HG03432 (cell line): ENCODE results near the gene SULT1A1.
"Not testable (repeated sequence)": the region's sequence is repeated elsewhere in the genome, so short reads cannot be mapped to it uniquely, and the experiment has no call there.

ENCODE experiments used
- ATAC-seq: cut with Tn5 transposase; IDR thresholded peaks from one replicate; pipeline ENCODE4 v1.9.1; 2021; ENCODE audit warnings: mild to moderate bottlenecking, moderate library complexity; ENCODE audit not compliant: unreplicated experiment

SULT1A1 gene

DNA sequence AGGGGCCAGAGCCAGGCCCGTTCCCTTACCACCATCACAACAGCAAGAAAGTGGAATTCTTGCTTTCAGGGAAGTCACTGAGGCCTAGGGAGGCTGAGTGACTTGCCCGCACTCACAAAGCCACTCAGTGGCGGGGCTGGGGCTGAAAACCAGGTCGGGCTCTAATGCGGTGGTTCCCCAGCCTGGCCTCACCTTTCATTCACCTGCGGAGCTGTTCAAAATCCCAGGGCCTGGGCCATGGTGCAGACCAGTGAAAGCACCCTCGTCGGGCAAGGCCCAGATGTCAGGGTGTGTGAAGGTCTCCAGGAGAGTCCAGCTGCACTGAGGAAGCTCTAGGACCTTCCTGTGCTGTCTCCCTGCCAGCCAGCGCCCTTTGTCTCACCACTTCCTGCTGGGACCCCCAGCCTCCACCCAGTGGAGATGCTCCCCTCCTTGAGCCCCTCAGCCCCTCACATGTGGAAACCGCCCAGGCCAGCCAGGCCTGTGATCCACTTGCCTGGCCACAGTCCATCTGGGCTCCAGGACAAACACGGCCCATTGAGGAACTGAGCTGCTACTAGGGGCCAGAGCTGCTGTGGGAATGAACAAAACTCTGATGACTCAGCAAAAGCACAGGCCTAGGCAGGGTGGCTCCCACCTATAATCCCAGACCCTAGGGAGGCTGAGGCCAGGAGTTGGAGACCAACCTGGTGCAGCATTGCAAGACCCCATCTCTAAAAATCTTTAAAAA is 812 bp downstream of the SULT1A1 start:
- not testable (repeated sequence) for ATAC-seq

DNA sequence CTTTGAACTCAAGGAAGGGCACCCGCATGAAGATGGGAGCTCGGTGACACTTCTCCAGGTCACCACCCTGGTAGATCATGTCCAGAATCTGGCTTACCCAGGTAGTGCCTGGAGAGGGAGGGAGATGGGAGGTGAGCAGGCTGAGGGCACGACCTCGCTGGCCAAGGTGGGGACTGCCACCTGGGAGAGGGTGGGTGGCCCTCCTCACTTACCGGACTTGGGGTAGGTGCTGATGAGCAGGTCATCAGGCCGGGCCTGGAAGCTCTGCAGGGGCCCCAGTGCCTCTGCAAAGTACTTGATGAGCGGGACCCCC is 1.4 kb downstream of the SULT1A1 start:
- ATAC-seq = not testable (repeated sequence)

DNA sequence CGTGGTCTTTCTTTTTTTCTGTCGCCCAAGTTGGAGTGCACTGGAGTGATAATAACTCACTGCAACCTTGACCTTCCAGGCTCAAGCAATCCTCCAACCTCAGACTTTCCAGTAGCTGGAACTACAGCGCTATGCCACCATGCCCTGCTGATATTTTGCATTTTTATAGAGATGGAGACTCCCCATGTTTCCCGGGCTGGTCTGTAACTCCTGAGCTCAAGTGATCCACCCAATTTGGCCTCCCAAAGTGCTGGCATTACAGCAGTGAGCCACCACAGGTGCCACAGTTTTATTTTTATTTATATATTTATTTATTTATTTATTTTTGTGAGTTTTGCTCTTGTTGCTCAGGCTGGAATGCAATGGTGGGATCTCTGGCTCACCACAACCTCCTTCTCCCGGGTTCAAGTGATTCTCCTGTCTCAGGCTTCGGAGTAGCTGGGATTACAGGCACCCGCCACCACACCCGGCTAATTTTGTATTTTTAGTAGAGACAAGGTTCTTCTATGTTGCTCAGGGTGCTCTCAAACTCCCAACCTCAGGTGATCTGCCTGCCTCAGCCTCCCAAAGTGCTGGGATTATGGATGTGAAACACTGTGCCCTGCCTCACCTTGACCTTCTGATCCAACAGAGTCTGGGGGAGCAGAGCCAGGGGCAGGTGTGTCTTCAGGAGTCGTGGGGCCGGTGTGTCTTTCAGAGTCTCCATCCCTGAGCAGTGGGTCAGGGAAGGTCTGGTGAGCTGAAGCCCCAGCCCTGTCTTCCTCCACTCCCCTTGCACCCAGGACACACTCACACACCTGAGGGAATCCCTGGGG is 2.0 kb downstream of the SULT1A1 start:
- ATAC-seq = not testable (repeated sequence)

DNA sequence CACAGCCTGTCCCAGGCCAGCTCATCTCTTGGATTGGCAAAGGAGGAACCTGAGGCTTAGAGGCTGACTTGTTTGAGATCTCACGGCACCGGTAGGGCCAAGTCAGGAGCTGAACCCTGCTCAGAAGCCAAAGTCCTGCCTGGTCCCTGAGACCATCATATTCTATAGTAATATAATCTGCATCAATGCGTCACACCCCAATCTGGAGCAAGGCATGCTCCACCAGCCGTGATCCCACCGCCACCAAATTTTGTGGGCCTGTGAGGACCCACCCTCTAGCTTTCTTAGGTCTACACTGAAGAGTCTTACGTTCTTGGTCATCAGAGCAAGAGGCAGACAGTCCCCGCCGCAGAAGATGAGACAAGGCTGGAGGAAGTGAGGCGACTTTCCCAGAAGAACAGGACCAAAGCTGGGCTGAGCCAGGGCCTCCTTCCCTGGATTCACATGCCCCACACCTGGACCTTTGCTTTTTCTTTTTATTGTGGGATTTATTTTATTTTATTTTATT is 2.7 kb downstream of the SULT1A1 start:
- ATAC-seq = no peak

DNA sequence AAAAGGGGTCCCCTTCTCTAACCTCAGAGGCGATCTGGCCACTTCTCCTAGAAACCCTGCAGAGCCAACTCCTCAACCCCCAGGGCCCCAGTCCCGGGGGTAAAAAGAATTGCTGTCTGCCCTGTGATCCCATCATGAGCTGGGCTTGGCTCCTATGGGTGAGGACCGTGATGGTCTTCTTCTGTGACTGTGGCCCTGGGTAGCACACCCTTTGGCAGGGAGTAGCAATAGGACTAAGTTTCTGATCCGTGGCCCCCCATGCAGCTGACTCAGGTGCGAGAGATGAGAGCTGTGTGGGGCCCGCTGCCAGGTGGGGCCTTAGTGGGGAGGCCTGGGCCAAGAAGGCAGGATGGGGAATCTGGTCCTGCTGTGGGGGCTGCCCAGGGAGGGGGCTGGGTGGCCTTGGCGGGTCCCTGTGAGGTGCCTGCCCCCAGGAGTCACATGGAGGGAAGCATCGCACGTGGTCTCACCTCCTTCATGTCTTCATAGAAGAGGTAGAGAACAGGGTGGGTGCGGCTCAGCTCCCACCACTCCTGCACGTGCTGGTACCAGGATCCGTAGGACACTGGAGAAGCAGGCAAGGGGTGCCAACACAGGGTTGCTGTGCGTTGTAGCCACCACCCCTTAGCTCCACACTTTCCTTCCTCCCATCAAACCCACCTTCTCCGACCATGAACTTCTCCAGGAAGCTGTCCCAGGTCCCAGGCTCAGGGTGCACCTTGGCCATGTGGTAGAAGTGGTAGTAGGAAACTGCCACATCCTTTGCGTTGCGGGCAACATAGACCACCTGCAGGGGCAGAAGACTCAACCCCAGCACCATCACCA is 3.3 kb downstream of the SULT1A1 start:
- no peak for ATAC-seq

DNA sequence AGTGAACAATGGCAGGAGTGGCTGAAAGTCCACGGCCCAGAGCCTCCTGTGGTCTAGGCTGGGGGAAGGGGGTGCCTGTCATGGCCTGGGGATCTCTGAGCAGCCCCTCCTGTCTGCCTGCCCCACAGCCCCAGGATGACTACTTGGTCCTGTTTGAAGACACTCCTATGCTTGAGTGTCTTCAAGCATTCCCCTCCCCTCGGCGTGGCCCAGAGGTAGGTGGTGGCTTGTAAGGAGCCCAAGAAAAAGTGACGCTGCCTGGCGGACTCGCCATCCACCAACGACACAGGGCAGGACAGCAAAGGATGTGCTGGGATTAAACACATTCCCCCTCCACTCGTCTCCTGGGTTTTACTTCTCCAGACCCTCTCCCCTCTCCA is 5.7 kb downstream of the SULT1A1 start:
- no peak for ATAC-seq

DNA sequence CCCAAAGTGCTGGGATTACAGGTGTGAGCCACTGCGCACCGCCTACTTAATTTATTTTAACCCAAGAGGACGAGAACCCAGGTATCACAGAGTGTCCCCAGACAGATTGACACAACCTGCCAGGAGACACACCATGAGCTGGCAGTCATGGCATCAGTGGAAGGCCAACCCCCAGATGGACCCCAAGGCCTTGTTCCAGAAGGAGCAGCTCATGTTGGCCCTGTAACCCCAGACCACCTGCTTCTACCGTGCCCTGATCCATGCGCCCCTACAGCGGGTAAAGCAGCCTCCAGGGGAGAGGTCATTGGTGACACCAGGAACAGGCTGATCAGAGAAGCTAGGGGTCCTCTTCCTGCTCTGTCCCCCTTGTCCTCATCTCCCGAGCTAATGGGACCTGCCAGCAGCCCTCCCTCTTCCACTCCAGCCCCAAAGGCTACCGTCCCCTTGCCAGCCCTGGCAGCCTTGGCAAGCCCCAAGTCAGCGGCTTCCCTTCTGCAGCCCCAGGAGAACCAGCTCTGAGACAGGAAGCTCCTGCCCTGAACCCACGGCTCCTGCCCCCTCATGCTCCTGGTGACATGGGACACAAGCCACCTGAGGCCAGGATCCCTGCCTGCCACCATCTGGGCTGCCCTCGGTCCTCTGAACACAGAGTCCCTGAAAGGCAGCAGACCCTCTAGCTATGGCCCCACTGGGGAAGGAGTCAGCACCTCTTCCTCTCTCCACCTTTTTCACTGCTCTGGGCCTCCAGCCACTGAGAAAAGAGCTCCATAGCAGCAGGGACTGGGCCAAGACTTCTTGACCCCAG is 6.3 kb downstream of the SULT1A1 start:
- ATAC-seq = no peak

DNA sequence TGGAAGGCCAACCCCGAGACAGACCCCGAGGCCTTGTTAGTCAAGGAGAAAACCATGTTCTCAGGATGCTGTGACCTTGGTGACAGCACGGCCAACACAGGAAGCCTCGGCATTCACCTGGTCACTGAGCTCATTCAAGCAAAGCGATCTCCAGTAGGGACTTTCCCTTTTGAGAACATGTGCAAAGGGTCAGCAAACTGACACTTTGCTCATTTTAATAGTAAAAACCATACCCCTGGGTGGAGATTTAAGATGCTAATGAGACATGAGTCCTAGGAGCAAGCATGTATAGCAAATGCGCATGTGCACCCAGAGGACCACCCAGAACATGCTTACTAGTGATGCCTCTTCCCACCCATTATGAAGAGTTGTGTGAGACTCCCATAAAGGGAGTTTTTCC is 7.3 kb downstream of the SULT1A1 start:
- no peak for ATAC-seq

DNA sequence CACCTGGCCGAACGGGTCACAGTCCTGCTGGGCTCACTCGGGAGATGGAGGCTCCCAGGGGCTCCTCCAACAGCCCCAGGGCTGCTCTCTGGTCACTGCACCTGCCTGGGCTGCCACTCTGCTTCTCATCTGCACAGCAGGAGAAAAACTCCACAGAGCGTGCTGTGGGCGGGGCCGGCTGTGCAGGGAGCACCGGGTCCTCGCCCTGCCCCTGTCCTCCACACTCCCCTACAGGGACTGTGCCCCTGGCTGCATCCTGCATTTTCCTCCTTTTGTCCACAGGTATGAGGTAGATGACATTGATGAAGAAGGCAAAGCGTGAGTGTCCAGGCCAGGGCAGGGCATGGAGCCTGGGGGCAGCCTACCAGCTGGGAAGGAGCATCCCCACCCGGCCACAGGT is 7.8 kb downstream of the SULT1A1 start:
- ATAC-seq = not testable (repeated sequence)

DNA sequence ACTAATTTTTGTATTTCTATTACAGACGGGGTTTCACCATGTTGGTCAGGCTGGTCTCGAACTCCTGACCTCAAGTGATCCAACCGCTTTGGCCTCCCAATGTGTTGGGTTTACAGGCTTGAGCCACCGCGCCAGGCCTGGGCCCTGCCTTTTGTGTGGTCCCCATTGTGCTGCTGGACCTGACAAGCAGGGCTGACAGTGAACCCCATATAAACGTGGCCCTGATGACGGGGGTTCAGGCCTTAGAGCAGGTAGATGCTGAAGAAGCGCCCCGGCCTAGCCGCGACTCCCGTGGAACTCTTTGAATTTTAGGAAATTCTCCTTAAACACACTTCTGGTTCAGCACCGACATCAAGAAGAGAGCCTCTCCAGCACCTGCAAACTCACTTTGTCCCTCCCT is 8.3 kb downstream of the SULT1A1 start:
- not testable (repeated sequence) for ATAC-seq

DNA sequence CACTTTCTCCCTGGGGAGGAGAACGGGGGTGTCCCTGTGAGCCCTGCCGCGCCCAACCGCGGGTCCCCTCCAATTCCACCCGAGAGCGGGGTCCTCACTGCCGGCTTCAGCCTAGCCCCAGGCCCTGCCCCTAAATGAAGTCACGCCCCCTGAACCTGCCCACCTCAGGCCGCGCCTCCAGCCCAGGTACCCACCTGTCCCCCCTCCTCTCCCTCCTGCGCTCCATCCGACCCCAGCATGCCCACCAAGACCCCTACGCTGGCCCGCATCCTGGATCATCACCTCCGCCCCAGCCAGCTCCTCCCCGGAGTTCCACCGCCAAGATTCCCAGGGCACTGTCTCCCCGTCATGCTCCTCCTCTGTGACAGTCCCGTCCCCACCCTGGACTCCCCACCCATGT is 8.9 kb downstream of the SULT1A1 start:
- ATAC-seq = not testable (repeated sequence)

DNA sequence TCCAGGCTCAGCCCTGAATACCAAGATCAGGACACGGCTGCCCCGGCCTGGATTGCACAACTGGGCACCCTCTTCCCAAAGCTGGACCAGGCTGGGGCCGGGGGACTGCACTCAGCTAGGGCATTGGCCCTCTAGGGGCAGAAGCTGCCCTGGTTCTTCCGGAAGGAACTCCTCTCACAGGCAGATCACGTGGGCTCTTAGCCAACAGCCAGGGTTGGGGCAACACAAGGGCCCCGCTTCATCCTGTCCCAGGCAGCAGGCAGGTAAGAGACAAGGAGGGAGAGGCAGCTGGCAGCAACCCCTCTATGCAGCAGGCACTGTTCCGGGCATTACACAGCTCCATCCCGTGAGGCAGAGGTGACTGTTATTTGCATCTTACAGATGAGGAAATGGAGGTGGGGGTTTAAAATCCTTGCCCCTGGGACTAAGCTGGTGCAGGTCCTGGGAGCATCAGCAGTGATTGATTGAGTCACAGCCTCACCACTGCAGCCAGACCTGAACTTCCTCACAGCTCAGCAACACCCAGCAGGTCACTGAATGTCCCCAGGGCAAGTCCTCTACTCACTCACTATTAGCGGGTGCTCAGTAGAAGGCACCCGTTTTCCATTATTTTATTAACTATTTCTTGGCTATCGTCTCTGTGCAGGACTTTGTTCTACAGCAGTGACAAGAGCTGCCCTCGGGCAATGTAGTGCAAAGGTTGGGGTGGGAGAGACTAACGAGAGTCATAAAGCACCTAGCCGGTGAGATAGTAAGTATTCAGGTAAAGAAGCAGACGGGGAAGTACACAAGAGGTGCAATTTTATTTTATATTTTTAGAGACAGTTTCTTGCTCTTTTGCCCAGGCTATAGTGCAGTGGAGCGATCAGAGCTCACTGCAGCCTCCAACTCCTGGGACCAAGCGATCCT is 10.2 kb downstream of the SULT1A1 start:
- peak; percentile 55 for ATAC-seq

DNA sequence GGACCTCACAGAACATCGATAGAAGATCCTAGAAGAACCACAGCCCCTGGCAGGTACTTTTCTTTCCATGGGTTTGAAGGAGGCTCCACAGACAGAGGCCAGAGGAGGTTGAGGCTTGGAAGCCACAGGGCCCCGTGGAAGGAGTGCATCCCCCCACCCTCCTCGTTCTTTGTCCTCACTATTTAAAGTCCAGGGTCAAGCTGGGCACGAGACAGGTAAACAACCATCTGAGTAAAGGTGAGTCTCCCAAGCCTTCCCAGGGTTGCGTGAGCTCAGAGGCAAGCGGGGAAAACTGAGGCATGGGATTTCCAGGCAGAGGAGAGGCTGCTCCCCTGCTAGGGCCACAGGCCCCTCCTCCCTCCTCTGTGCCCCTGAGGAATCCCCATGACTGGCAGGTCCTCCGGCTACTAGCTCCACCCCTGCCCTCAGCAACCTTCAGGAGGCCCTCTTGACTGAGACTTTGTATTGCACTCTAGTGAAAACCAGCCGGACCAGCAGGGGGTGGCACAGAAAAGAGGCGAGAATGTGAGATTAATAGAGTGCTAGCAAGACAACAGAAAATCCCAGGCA is 12.1 kb downstream of the SULT1A1 start:
- ATAC-seq = no peak

DNA sequence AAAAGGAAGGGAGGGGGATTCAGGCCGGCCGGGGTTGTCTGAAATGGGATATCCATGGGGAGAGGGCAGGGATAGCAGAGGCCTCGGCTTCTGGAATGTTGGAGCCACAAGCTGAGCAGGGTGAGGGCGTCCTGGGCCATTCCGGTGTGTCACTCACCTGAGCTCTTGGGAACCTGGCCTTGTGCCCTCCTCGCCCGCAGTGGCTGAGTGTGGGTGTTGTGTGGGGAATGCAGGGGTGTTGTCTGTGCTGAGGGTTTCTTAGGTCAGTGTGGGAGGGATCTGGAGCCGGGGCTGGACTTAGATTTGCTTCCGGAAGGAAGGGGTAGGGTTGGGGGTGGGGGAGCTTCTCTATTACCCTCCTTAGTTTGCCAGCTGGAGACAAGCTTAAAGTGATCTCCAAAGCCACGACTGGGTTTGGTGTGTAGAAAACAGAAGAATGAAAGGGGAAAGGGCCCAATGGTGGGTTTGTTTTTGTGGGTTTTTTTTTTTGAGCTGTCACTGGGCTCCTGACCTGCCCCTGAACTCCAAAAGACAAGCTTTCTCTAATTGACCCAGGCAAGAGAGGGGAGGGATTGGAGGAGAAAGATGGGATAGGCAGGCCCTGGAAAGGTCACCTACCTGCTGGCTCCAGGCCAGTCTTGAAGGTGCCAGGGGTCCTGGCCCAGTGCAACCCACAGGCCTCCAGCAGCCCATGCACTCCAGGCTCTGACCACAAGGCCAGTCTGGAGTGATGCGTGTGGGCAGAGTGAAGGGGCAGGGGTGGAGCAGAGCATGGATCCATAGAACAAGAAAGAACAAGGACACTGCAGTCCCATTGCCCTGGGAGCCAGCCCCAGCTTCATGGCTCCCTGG is 12.8 kb downstream of the SULT1A1 start, which contains the start of gene SULT1A2:
SULT1A2 (minus strand) TSS at position 211 of the 852 bp plus-strand sequence. CDS start 1,120 bp downstream, outside the sequence.
- no peak for ATAC-seq

DNA sequence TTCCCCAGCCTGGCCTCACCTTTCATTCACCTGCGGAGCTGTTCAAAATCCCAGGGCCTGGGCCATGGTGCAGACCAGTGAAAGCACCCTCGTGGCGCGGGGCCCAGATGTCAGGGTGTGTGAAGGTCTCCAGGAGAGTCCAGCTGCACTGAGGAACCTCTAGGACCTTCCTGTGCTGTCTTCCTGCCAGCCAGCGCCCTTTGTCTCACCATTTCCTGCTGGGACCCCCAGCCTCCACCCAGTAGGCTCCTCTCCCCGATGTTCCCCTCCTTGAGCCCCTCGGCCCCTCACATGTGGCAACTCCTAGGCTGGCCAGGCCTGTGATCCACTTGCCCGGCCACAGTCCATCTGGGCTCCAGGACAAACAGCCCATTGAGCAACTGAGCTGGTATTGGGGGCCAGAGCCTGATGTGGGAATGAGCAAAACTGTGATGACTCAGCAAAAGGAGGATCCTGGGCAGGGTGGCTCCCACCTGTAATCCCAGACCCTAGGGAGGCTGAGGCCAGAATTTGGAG is 13.7 kb downstream of the SULT1A1 start:
- ATAC-seq = no peak

DNA sequence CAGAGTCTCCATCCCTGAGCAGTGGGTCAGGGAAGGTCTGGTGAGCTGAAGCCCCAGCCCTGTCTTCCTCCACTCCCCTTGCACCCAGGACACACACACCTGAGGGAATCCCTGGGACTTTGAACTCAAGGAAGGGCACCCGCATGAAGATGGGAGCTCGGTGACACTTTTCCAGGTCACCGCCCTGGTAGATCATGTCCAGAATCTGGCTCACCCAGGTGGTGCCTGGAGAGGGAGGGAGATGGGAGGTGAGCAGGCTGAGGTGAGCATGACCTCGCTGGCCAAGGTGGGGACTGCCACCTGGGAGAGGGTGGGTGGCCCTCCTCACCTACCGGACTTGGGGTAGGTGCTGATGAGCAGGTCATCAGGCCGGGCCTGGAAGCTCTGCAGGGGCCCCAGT is 14.4 kb downstream of the SULT1A1 start:
- not testable (repeated sequence) for ATAC-seq

DNA sequence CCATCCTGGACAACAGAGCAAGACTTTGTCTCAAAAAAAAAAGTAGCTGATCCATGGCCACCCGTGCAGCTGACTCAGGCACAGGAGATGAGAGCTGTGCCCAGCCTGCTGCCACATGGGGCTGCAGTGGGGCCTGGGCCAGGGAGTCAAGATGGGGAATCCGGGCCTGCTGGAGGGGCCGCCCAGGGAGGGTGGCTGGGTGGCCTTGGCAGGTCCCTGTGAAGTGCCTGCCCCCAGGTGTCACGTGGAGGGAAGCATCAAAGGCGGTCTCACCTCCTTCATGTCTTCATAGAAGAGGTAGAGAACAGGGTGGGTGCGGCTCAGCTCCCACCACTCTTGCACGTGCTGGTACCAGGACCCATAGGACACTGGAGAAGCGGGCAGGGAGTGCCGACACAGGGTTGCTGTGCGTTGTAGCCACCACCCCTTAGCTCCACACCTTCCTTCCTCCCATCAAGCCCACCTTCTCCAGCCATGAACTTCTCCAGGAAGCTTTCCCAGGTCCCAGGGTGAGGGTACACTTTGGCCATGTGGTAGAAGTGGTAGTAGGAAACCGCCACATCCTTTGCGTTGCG is 16.8 kb downstream of the SULT1A1 start:
- ATAC-seq = no peak

DNA sequence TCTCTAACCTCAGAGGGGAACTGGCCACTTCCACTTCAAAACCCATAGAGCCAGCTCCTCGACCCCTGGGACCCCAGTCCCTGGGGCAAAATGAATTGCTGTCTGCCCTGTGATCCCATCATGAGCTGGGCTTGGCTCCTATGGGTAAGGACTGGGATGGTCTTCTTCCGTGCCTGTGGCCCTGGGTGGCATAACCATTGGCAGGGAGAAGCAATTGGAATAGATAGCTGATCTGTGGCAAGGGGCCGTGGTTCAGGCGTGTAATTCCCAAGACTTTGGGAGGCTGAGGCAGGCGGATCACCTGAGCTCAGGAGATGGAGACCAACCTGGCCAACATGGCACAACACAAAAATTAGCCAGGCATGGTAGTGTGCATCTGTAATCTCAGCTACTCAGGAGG is 17.3 kb downstream of the SULT1A1 start:
- ATAC-seq = no peak
